ENCODE data around the gene PPP1R14C.

PPP1R14C gene

DNA sequence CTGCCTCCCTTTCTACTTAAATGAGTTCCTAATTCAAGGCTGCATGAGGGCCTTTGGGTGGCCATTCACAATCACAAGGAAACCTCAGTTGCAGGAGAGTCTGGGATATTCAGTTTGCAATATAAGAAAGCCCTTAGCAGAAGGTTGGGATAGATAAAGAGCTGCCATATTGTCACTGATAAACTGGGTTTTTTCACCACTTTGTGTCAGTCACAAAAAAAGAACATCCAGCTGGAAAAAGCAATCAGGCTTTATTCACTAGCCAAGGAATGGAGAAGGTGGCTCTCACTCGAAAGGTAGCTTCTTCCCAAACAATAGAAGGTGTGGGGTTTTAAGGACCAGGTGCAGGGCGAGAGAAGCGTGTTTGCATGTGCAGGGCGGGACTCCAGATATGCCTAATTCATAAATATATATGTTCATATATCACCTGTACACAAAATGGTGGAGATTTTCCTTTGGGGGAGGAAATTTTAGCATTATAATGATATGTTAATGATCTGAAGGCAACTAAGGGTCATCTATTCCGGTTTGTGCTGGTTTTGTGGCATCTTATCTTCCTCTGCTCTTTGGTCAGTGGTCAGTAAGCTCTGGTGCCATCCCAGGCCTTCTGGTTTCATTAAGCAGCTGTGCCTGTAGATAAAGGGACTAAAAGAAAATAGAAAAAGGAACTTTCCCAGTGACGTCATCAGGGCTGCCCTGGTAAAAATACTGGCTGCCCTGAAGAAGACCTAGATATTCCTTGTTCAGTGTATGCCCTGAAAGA is 128.8 kb downstream of the PPP1R14C start:
- no peak for DNase-seq (ENCODE audit: low spot score)

DNA sequence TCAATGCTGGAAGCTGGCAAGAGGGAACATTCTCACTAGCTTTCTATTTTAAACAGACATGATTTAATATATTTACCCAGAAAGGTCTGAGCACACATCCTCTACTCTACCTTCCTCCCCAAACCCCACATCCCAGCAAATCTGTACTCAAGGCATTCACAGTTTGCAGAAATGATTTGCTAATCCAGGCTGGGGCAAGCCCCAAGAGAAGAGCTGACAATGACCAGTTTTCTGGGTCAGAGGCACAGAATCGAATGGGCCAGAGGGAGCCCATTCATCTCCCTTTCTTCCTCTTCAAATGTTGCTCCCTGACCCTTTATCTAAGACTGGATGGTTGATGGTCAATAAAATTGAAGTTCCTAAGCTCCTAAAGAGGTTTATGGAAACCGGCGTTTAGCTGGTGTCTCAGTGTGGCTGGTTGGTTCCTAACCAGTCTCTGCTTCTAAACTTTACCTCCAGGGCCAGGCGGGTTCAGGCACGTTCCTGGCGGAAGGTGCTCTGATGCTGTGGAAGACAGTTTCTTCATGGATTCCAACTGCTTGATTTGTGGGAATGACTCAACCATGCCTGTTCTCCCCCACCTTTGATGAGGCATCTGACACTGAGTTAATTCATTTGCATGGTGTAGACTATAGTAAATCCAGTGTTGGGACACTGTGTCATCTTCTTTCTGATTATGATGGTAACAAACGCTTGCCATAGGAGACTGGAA is 129.6 kb downstream of the PPP1R14C start:
- no peak for DNase-seq (ENCODE audit: low spot score)

DNA sequence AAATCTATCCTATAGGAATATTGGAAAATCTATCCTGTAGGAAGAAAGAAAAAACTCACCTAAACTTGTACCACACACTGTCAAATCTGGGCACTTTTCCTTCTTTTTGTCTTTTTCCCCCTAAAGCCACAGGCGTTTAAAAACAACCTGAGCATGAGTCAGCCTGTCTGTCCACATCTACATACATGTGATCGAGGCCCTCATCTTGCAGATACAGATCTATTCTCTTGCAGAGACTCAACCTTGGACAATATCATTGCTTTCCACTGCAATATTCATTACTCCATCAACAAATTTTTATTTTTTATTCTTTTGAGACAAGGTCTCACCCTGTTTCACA is 130.1 kb downstream of the PPP1R14C start:
- DNase-seq (ENCODE audit: low spot score): no peak

DNA sequence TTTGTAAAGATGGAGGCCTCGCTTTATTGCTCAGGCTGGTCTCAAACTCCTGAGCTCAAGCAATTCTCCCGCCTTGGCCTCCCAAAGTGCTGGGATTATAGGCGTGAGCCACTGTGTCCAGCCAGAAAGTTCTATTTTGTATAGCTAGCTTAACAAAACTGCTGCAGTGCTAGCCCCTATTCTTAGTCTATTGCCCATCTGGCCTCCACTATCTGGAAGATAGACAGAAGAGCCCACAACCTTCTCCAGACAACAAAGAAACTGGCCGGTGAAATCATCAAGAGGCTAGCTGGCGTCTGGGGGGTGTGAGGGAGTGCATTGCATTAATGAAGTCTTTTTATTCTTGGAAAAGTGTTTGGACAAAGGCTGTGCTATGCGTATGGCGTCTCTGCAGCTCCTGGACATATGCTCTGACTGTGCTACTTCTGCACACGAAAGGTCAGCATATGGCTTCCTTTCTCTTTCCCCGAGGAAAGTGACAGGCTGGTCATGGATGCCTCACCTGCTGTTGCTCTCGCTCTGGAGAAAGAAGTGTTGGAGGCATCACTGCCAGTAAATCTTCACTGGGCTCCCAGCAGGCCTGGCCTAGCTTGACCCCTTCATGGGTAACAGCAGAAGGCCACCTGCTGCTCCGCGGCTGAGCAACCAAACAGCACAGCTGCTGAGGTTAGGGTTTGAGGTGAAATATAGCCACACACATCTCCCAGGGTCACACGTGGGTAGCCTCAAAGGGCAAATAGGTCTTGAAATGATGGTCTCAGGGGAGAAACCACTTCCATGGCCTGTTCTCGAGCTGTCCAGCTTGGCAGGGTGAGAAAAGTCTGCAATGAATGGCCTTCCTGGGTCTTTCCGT is 130.8 kb downstream of the PPP1R14C start:
- DNase-seq (ENCODE audit: low spot score): no peak

DNA sequence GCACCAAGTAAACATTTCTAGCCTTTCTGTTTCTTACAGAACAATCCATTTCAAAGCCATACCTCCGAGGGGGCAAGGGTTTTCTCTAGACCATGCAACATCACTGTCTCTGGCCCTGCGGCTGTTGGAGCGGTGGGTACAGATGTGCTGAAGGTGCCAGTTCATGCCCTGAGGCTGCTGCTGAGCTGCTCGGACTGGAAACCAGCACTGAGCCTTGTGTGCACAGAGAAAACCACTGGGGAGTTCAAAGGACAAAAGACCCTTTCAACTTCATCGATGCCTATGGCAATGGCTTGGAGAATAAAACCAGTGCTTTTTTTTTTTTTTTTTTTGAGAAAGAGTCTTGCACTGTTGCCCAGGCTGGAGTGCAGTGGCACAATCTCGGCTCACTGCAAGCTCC is 132.6 kb downstream of the PPP1R14C start:
- DNase-seq (ENCODE audit: low spot score): no peak

DNA sequence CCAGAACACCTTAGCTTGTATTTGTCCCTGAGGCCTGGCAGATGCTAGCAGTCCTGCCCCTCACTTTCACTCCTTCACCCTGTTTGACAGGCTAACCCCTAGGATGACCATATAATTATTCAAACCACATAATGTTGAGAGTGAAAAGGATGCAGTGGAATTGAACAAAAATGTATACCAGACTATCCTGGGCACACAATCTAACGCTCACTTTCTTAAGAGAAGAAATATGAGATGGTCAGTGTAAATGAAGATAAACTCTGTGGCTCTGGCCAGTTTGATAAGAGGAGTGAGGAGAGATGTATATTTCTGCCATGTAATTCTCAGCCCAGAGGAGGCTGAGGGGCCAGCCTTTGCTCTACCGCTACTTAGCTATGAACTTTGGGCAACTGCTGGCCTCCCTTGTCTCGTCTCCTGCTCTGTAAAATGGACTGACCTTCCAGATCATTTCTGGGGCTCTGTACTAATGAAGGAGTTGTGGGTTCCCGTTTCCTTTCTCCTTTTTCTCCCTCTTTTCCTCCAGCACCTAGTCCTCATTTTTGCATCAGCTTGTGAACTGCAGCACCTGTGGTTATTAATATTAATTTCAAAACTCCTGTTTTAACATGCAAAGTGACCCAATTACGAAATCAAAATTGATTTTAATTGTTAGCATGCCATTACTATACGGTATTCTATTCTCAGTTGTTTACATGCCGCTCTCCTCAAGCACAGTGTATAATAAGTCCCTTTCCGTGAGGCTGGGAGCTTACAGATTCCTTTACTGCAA is 133.5 kb downstream of the PPP1R14C start:
- DNase-seq (ENCODE audit: low spot score): no peak

DNA sequence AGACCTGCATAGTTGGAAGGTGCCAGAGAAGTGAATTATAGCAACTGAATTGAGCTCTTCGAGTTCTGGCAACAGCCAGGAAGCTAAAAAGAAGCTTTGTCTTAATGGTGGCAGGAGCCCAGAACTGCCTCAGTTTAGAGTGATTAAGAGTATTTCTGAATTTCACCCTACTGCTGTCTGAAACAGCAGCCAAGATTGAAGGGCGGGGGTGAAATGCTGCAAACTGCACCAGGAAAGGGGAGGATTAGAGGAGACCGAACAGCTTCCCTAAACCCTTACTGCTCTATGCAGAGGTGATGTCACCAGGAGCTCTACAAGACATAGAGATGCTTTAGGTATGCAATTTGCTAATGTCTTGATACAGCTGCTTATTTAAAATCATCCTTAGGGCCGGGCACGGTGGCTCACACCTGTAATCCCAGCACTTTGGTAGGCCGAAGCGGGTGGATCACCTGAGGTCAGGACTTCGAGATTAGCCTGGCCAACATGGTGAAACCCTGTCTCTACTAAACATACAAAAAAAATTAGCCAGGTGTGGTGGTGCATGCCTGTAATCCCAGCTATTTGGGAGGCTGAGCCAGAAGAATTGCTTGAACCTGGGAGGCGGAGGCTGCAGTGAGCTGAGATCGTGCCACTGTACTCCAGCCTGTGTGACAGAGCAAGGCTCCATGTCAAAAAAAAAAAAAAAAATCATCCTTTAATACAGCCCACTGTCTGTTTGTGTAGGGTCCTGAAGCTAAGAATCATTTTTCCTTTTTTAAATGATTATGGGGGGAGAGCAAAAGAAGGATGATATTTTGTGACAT is 134.3 kb downstream of the PPP1R14C start:
- no peak for DNase-seq (ENCODE audit: low spot score)

DNA sequence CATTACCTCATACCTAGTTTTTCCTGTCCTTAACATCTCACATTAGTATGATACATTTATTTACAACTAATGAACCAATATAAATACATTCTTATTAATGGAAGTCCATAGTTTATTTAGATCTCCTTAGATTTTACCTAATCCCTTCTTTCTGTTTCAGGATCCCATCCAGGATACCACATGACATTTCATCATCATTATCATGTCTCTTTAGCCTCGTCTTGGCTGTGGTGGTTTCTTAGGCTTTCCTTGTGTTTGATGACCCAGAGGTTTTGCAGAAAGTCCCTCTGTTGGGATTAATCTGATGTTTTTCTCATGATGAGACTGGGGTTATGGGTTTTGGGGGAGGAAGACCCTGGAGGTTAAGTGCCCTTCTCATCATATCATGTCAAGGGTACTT is 136.7 kb downstream of the PPP1R14C start:
- DNase-seq (ENCODE audit: low spot score): no peak

DNA sequence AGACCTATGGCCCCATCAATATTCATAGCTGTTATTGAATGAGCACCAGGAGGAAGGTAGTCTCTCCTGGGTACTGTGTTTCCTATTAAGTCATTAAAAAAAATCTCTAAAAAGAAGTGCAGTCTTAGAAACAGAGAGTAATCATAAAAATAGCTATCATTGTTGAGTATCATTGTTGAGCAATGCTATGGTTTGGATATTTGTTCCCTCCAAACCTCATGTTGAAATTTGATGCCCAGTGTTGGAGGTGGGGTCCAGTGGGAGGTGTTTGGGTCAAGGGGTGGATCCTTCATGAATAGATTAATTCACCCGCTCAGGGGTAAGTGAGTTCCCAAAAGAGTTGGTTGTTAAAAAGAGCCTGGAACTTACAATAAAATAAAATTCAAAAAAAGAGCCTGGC is 137.9 kb downstream of the PPP1R14C start:
- DNase-seq (ENCODE audit: low spot score): no peak

DNA sequence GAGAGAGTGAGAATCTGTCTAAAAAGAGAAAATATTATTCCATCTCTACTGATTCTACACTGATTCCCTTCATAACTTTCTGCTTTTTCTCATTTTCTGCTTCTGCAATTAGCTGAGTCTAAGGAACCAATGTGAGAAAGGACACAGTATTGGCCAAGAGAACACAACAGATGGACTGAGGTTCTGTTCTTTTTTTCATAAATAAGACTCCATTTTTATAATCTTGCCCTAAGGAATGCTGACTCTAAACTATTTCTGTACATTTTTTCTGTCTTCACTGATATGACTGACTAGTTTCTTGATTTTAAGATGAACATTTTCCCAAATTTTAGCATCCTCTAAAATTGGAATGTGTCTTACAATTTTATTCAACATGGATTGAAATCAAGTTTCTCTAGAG is 138.9 kb downstream of the PPP1R14C start:
- DNase-seq (ENCODE audit: low spot score): no peak

DNA sequence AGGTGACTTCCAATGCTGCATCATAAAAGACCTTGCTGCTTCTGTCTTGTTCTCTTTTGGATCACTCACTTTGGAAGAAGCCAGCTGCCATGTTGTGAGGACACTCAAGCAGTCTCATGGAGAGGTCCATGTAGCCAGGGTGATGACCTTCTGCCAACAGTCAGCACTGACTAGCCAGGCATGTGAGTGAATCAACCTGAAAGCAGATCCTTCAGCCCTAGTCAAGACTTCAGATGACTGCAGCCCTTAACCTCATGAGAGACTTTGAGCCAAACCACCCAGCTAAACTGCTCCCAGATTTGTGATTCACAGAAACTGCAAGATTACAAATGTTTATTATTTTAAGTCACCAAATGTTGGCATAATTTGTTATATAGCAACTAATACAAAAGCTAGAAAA is 140.0 kb downstream of the PPP1R14C start:
- no peak for DNase-seq (ENCODE audit: low spot score)

DNA sequence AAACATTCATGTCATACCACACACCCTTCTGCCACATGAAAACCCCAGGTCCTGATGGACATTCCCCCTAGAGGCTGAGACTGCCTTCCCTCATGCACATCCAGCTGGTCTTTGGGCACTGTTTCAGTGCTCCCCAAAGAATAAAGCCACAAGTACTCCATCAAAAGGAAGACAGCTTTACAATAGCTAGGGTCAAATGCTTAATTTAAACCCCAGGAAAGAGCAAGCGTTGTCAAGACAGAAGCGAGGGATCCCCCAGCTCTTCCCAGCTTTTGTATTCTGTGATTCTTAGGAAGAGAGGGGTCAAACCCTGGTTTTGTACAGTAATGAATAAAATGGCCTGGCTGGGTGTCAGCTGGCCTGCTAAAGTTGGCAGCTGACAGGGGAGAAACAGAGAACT is 143.6 kb downstream of the PPP1R14C start:
- DNase-seq (ENCODE audit: low spot score): no peak

DNA sequence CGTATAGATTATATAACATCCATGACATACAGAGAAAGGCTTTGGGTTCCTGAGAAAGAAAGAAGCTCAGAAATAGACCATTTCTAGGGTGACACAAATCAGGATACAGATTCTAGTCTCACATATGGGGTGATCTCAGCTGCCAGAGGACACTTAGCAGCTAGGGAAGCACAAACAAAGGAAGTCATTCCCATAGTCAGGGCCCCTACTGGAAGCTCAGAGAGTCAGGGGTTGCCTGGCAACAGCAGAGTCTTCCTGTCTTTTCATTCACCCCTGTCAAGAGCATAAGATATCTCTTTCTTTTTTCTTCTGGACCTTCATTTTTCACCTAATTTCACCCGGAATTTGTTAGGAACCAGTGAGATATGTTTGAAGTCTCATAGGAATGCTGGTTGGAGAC is 144.1 kb downstream of the PPP1R14C start:
- DNase-seq (ENCODE audit: low spot score): no peak

DNA sequence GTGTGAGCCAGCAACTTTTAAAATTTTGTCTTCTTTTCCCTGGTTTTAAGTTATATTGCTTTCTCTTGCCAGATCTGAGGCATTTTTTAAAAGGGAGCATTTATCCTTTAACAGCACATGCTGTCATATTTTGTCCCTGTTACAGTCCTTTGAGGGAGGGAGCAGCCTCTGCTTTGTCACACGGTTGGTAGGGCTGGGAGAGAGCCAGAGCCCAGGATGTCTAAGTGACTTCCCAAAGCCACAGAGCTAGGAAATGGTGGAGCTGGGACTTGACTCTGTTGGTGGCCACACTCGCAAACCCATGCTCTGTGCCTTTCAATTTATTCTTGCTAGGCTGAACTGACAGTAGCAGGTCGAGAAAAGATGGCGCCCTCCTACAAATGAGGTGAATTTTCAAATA is 145.6 kb downstream of the PPP1R14C start:
- DNase-seq (ENCODE audit: low spot score): no peak

DNA sequence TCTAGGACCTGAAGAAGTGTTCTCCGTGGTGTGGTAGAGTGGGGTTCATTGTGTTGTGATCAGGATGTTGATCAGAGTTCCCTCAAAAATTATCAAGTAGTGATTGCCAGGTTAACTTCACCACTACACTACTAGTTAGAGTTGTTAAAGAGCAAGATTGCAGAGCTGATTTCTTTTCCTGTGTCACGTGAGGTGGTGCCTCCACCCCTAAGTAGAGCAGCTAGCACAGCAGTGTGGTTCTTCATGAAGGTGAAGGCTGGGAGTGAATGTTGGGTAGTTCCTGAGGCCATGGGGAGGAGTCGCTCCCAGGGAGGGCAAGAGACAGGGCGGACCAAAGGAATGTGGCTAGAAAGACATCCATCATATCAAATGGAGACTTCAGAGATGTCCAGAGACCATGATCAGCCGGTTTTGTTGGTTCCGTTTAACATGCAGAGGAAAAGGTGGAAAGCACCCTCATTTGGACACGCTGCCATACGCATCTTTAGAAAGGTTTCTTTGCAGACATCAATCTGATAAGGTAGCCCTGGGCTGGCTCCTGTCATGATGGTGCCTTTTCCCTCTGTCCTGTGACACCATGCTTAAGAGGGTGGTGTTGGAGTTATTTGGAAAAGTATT is 146.7 kb downstream of the PPP1R14C start:
- DNase-seq (ENCODE audit: low spot score): no peak

DNA sequence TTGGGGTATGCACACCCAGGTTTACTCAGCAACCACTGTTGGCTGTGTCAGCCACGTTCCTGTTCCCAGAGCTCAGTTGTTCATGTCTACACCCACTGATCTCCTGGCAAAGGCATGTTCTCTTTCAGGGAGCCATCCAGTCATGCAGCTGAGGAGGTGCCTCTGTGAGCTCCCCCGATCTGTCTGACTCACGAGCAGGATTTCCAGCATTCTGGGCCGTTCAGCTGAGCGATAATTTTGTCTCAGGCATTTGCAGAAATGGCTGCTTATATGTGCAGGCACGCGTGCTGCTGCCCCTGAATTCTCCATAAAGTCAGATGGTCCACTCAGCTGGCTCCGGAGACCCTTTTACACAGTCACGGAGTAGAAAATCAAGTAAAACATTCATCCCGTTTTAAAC is 147.6 kb downstream of the PPP1R14C start:
- DNase-seq (ENCODE audit: low spot score): no peak

DNA sequence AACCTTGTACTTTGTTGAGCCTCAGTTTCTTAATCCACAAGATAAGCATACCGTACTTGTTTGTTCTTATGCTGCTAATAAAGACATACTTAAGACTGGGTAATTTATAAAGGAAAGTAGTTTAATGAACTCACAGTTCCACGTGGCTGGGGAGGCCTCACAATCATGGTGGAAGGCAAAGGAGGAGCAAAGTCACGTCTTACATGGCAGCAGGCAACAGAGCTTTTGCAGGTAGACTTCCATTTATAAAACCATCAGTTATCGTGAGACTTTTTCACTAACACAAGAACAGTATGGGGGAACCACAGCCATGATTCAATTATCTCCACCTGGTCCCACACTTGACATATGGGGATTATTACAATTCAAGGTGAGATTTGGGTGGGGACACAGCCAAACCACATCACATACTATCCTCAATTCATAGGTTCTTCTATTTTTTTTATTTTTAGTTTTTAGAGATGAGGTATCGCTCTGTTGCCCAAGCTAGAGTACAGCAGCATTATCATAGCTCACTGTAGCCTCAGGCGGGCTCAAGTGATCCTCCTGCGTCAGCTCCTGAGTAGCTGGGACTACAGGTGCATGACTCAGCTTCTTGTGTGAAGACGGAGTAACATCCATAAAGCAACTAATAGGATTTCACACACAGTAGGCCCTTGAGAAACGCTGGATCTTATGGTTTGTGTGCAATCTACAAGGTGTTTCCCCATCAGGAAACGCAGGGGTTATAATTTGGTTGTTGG is 149.3 kb downstream of the PPP1R14C start:
- DNase-seq (ENCODE audit: low spot score): no peak

DNA sequence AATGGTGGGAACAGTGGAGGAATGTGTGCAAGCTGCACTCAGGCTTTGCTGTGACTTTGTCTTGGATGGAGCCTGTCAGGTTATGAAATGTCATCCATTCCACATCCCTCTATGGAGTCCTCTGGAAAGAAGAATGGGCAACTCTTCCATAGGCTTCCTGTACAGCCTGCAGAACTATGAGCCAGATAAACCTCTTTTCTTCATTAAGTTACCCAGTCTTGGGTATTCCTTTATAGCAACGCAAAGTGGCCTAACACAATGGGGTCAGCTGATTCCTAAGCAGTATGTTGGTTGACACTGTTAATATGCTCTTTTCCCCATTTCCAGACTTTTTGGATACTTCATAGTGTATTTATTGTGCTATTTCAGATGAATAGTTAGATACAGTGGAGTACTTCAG is 150.2 kb downstream of the PPP1R14C start:
- DNase-seq (ENCODE audit: low spot score): no peak

DNA sequence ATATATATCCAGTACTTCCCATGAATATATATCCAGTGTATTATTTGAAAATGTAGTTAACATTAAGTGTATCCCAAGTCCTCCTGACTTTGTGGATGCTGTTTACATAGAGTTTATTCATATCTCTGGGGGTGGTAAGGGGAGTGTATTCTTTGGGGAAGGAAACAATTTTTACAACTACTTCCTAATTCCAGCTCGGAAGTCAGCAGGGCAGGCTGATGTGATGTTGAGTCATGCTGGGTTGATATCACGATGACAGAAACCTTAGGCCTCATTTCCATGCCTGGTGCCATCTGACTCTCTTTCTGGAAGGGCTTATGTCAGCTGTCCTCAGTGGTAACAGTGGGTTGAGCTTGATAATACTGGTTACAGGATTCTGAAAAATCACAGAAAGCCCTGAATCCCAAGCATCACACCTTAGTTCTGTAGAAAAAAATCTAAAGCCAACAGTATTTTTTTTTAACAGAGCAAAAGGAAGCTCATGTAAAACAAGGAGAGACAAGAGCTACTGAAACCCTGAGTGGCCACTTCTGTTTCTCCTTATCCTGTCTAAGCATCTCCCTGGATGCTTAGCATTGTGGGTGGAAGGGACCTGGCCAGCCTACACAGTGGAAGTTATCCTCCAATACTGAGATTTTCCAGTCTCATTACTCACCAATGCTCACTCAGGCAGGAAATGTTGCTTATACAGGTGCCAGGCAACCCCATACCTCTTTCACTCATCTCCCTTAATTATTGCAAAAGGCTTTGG is 150.8 kb downstream of the PPP1R14C start:
- DNase-seq (ENCODE audit: low spot score): no peak
